IMR-90 (cell line): ENCODE results near the gene KAZN. TPM values are rescaled to one million over a fixed set of nuclear protein-coding genes. Genes with fewer than 3 reads are reported as not detected.
A peak's percentile ranks its signal among the peaks of the same experiment; 100 is the strongest.

ENCODE experiments used
- ATAC-seq: fragments of 200-7000 bp; cut with Tn5 transposase; 2 replicates; pipeline ENCODE4 v1.9.1; 2020; ENCODE audit warnings: low read depth, mild to moderate bottlenecking, moderate library complexity
- BruUV-seq: library from RNA; stranded (reverse); fragments of 400-500 nt; replicated peaks from 2 replicates; lab custom pipeline; 2021; lab: Mats Ljungman, UMichigan
- CTCF ChIA-PET: fragments of 300-600 bp; formaldehyde crosslinking; extraction: SDS; loops from one replicate; lab custom pipeline; 2021; ENCODE audit warnings: antibody characterized with exemption; lab: Yijun Ruan, JAX
- POLR2A ChIA-PET: fragments of 300-600 bp; sonication (Branson Sonifier 250); formaldehyde crosslinking; loops from one replicate; lab custom pipeline; 2022; ENCODE audit warnings: antibody characterized with exemption; ENCODE audit not compliant: unreplicated experiment; lab: Charles Lee
- DNase-seq: peaks from one replicate; pipeline ENCODE4 v3.0.0; 2013
- H2AFZ ChIP-seq: replicated peaks from 2 replicates; pipeline ENCODE3; 2013; ENCODE audit warnings: low read length, mild to moderate bottlenecking; ENCODE audit not compliant: poor library complexity
- H2AK5ac ChIP-seq: 2 replicates; pipeline ENCODE4 v1.6.1; 2013; ENCODE audit warnings: low read depth, low read length, inconsistent platforms
- H2AK9ac ChIP-seq: replicated peaks from 2 replicates; pipeline ENCODE3; 2013; ENCODE audit warnings: mild to moderate bottlenecking, low read depth, low read length, moderate library complexity; ENCODE audit not compliant: poor library complexity
- H2BK120ac ChIP-seq: 2 replicates; pipeline ENCODE4 v1.6.1; 2013; ENCODE audit warnings: low read depth, low read length, inconsistent platforms
- H2BK15ac ChIP-seq: 3 replicates; pipeline ENCODE4 v1.6.1; 2013; ENCODE audit warnings: low read depth, low read length, inconsistent platforms
- H2BK20ac ChIP-seq: 2 replicates; pipeline ENCODE4 v1.6.1; 2013; ENCODE audit warnings: low read depth, mild to moderate bottlenecking, inconsistent platforms, low read length, moderate library complexity
- H2BK5ac ChIP-seq: 2 replicates; pipeline ENCODE4 v1.6.1; 2013; ENCODE audit warnings: mild to moderate bottlenecking, low read depth, low read length, inconsistent platforms; ENCODE audit not compliant: poor library complexity, severe bottlenecking
- H3K14ac ChIP-seq: replicated peaks from 2 replicates; pipeline ENCODE4 v1.6.1; 2013; ENCODE audit warnings: low read depth, low read length, inconsistent platforms
- H3K18ac ChIP-seq: 2 replicates; pipeline ENCODE4 v1.6.1; 2013; ENCODE audit warnings: low read depth, low read length, control low read depth
- H3K23ac ChIP-seq: 2 replicates; pipeline ENCODE4 v1.6.1; 2013; ENCODE audit warnings: low read depth, low read length, inconsistent platforms
- H3K27ac ChIP-seq: 2 replicates; pipeline ENCODE4 v1.5.1; 2013; ENCODE audit warnings: mild to moderate bottlenecking, control low read depth, low read length; ENCODE audit not compliant: insufficient read depth
- H3K27me3 ChIP-seq: 2 replicates; pipeline ENCODE4 v1.6.1; 2013; ENCODE audit warnings: low read length; ENCODE audit not compliant: control insufficient read depth, insufficient read depth
- H3K36me3 ChIP-seq: 2 replicates; pipeline ENCODE4 v1.6.1; 2013; ENCODE audit warnings: low read length, mixed read lengths; ENCODE audit not compliant: control insufficient read depth, insufficient read depth
- H3K4ac ChIP-seq: 2 replicates; pipeline ENCODE4 v1.6.1; 2013; ENCODE audit warnings: low read depth, low read length, inconsistent platforms
- H3K4me1 ChIP-seq: 2 replicates; pipeline ENCODE4 v1.6.1; 2013; ENCODE audit warnings: low read length, mixed read lengths; ENCODE audit not compliant: control insufficient read depth, insufficient read depth
- H3K4me2 ChIP-seq: 2 replicates; pipeline ENCODE4 v1.6.1; 2013; ENCODE audit warnings: low read depth, mild to moderate bottlenecking, control low read depth, low read length, moderate library complexity
- H3K4me3 ChIP-seq: 2 replicates; pipeline ENCODE4 v1.5.1; 2013; ENCODE audit warnings: low read depth, mild to moderate bottlenecking, control low read depth, low read length, moderate library complexity; ENCODE audit not compliant: insufficient read depth
- H3K56ac ChIP-seq: 2 replicates; pipeline ENCODE4 v1.6.1; 2013; ENCODE audit warnings: low read length, inconsistent platforms; ENCODE audit not compliant: insufficient read depth; ENCODE audit errors: extremely low read depth
- H3K79me1 ChIP-seq, 2 experiments: 2 replicates each; pipeline ENCODE4 v1.6.1; 2013; ENCODE audit warnings: low read length in 2 of 2, inconsistent platforms in 1 of 2, low read depth in 1 of 2
- H3K9ac ChIP-seq: 2 replicates; pipeline ENCODE4 v1.6.1; 2013; ENCODE audit warnings: low read depth, low read length, control low read depth
- H3K9me1 ChIP-seq: 2 replicates; pipeline ENCODE4 v1.6.1; 2013; ENCODE audit warnings: low read length, inconsistent platforms; ENCODE audit not compliant: insufficient read depth
- H3K9me3 ChIP-seq: 2 replicates; pipeline ENCODE4 v1.6.1; 2013; ENCODE audit warnings: low read length; ENCODE audit not compliant: control insufficient read depth, insufficient read depth
- H4K20me1 ChIP-seq: 2 replicates; pipeline ENCODE4 v1.6.1; 2013; ENCODE audit warnings: low read length, inconsistent platforms; ENCODE audit not compliant: insufficient read depth
- H4K5ac ChIP-seq: 2 replicates; pipeline ENCODE4 v1.6.1; 2013; ENCODE audit warnings: mild to moderate bottlenecking, low read depth, low read length, control low read depth
- H4K8ac ChIP-seq, 2 experiments: 2 replicates each; pipeline ENCODE4 v1.6.1; 2013; ENCODE audit warnings: low read depth in 2 of 2, low read length in 2 of 2, control low read depth in 1 of 2, inconsistent platforms in 1 of 2
- H4K91ac ChIP-seq: 2 replicates; pipeline ENCODE4 v1.6.1; 2013; ENCODE audit warnings: low read depth, low read length, inconsistent platforms; ENCODE audit not compliant: insufficient read depth
- CEBPB ChIP-seq: IDR thresholded peaks from 2 replicates; pipeline ENCODE4 v1.6.1; 2012; ENCODE audit warnings: low read depth, low read length, improper control_type of control experiment
- FOS ChIP-seq: fragments of 150-350 bp; IDR thresholded peaks from 2 replicates; pipeline ENCODE4 v1.6.1; 2016; ENCODE audit warnings: low read depth, low read length
- WGBS, 2 experiments: methylation state at CpG; one replicate each; pipeline versions ENCODE4 v1.1.5 to v1.1.7; 2013; ENCODE audit warnings: missing lambda C conversion rate in 2 of 2; ENCODE audit not compliant: insufficient read length in 1 of 2; ENCODE audit errors: extremely low coverage in 2 of 2; 5-methylcytosine and 5-hydroxymethylcytosine counted together
- dilution Hi-C: fragments of 300-500 bp; cut with HindIII; formaldehyde crosslinking; loops from one replicate; pipeline ENCODE4 v1.14.3; 2018; ENCODE audit warnings: low sequenced_read_pairs; ENCODE audit not compliant: unreplicated experiment
- in situ Hi-C: fragments of 300-500 bp; cut with MboI; formaldehyde crosslinking; loops from 3 replicates; pipeline ENCODE4 v1.14.3; 2019; ENCODE audit warnings: low sequenced_read_pairs, inconsistent platforms, mixed read lengths
- intact Hi-C: fragments of 100-400 bp; cut with micrococcal nuclease; formaldehyde crosslinking; loops from 2 replicates; pipeline ENCODE4 v1.10.0; 2022
- polyA plus RNA-seq, 3 experiments: library from polyadenylated mRNA; depleted of rRNA; stranded (reverse); fragments of >200 nt; gene quantifications; 2 replicates each; pipeline ENCODE4 v1.2.3, GENCODE V29; 2012; ENCODE audit warnings: low replicate concordance in 1 of 3
- total RNA-seq: library from RNA; depleted of rRNA; stranded (reverse); fragments of >200 nt; gene quantifications from 2 replicates; pipeline ENCODE4 v1.2.3, GENCODE V29; 2012

KAZN gene
- total and polyA plus RNA-seq, 2 of the 4 experiments (the other 2 are of a cell fraction), result 5.2 to 10.5 TPM

DNA sequence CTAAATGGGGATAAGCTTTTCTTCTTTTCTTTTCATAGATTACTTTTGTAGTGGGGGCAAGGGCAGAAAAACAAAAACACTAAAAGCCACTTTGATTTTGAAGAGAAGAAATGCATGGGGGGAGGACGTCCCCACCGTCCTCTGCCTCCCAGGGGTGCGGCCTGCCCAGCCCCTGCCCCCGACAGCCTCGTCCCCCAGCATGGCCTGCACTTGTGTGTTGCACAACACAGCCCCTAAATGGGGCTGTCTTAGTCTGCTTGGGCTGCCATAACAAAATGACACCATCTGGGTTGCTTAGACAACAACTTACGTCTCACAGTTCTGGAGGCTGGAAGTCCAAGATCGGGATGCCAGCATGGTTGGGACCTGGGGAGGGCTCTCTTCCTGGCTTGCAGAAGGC is 497.8 kb downstream of the KAZN start:
- Histone ChIP-seq H2BK15ac (no peak overlapping the region), H4K5ac (no peak overlapping the region), H3K9me3 (no peaks in the 10 kb centered on the region), H2AK9ac (no peak overlapping the region), H3K9ac (no peak overlapping the region), H2AK5ac (no peak overlapping the region), H3K14ac (no peak overlapping the region), H3K23ac (no peak overlapping the region), H3K18ac (no peak overlapping the region), H3K27me3 (peaks cover 15% of the 10 kb centered on the region; the same call in 1 of the 2 replicates), H3K9me1 (no peaks in the 10 kb centered on the region), H3K36me3 (no peaks in the 10 kb centered on the region), H3K27ac (no peak overlapping the region), H3K4me3 (no peak overlapping the region), H4K20me1 (no peaks in the 10 kb centered on the region), H2BK120ac (no peak overlapping the region), H4K91ac (no peak overlapping the region), H3K4ac (no peak overlapping the region), H3K79me1 (no peaks in the 10 kb centered on the region), H4K8ac (no peak overlapping the region), H3K4me2 (no peak overlapping the region), H2AFZ (no peak overlapping the region), H3K56ac (no peak overlapping the region), H3K4me1 (no peaks in the 10 kb centered on the region), H2BK5ac (no peak overlapping the region), H2BK20ac (no peak overlapping the region)
- DNase-seq (no peak), ATAC-seq (no peak)
- 40% methylated on average over 1 of the region's 7 CpGs; no CpG with 5 or more reads in 1 of the 2 experiments for WGBS, 2 experiments
- in situ Hi-C loops (no loop called here), dilution Hi-C loops (no loop called here), intact Hi-C loops (no loop called here)
- CTCF ChIA-PET, result no interaction called here
- BruUV-seq, result no TSS peak
- TF ChIP-seq FOS, result no peak
- 0 out of 2 replicates have a peak, but pooled peaks have one; percentile 8 for TF ChIP-seq CEBPB
- POLR2A ChIA-PET, result no interaction called here
